HG03460 (cell line): ENCODE measurements around the gene CEP63.

Source experiments
- ATAC-seq: cut with Tn5 transposase; IDR thresholded peaks from one replicate; pipeline ENCODE4 v1.9.1; 2021; ENCODE audit not compliant: unreplicated experiment

CEP63 gene

DNA sequence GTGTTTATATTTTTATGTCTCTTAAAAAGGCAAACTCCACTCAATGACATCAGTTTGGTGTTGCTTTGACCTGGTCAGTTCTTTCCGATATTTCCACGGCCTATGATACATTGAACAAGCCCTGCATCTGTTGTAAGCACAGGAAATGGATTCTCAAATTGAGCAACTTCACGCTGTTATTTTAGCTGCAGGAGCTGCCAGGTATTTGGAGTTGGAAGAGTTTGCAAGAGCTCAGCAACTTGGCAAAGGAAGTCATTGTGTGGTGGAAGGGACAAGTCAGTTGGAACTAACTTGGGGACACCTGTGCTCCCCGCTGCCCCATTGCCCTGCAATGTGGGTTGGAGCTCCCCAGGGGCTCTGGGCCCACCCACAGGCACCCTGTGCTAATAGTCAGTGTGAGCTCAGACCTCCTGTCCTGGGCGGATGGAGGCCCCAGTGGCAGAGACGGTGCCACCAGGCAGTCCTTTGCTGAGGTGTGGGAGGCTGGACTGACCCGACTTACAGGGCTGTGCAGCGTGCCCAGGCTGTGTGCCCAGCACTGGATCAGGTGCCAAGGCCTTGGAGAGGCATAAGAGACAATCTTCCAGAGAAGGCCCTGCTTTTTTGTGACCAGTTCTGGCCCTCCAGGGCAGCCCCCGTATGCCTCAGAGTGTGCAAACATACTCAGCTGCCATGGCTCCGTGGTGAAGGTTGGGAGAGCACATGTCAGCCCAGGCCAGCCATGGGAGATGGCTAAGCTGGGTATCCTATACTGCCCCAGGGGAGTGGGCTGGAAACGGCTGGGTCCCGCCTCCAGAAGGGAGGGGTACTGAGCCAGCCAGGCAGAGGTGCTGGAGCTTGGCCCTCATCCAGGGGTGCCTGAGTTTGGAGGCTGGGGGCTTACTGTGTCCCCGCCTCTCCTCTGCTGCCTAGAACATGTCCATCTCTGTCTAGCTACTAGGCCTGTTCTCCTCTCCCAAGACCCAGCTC lies 121.5 kb downstream of the CEP63 start:
- no peak for ATAC-seq

DNA sequence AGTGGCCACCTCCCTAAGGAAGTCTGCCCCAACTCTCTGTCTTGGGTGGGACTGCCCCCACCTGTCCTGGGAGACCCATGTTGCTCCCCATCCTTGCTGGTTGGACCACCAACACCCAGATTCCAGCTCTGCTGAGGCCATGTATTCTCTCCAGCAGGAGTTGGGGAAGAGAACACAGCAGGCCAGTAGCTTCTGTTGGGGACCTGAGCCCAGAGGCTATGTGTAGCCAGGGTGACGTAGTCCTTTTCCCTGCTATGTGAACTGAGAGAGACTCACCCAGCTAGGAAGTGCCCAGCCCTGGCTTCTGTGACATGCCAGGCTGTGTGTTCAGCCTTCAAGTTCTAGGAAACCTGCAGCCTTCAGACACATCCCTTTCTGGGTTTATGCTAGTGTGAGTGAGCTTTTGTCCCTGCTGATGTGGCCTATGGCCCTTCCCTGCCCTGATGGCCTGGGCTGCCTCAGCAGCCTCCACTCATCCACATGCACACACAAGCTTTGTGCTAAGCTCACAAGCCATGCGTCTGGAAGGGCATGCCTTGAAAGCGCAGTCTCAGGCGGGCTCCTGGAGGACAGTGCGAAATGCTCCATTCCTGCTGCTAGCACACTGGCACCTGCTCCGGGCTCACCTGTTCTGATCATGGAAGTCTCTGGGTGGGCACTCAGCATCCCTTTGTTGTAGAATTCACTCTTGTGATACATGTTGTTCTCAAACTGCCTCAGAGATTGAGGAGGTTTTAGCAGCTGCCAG lies 122.3 kb downstream of the CEP63 start:
- no peak for ATAC-seq

DNA sequence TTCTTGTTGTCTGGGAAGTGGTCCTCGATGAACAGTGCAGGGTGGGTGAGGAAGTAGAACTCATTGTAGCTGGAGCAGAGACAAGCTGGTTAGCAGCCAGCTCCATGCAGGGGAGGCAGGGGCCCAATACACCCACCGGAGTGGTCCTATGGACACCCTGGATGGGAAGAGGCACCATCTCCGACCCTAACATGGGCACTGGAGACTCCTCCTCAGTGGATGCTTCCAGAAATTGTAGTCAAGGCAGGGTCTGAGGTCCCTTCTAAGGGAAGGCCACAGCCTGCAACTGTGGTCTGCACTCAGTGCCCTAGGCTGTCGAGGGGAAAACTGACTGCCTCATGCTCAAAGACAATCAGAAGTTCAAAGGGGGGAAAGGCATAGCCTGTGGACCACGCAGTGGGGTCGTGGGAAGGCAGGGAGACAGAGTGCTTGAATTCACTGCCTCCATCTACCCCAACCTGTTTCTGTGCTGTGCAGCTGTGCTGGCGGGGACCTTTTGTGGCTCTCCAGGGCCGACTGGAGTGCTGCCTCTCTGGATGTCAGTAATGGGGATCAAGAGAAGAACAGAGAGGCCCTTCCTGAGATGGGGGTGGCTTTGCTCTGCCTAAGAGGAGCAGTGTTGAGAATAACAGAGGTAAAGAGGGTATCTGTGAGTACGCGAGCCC lies 123.0 kb downstream of the CEP63 start:
- no peak for ATAC-seq

DNA sequence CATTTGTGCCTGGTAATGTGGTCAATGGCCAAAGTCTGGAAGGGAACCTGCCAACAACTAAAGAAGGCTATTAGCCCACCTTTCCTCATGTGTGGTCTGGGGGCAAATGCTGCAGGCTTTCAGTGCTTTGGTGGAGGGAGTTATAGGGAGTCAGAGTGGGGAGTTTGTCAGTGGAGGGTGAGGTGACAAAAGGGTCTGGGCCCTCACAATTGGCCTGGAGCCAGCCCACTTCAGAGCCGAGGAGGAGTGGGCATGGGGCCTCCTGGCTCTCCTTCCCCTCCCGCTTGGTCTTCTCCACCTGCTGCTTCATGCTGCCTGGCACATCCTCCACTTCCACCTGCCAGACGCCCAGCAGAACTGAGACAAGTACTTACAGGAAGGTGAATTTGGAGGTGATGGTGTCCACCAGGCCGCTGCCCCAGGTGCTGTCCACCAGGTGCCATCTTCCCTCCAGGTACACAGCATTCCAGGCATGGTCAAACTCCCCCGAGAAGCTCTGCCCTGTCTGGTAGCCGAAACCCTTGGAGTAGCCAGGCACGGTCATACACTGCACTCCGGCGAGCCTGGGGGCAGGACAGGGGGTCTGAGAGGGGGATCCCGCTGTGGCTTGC lies 124.1 kb downstream of the CEP63 start:
- ATAC-seq, result no peak

DNA sequence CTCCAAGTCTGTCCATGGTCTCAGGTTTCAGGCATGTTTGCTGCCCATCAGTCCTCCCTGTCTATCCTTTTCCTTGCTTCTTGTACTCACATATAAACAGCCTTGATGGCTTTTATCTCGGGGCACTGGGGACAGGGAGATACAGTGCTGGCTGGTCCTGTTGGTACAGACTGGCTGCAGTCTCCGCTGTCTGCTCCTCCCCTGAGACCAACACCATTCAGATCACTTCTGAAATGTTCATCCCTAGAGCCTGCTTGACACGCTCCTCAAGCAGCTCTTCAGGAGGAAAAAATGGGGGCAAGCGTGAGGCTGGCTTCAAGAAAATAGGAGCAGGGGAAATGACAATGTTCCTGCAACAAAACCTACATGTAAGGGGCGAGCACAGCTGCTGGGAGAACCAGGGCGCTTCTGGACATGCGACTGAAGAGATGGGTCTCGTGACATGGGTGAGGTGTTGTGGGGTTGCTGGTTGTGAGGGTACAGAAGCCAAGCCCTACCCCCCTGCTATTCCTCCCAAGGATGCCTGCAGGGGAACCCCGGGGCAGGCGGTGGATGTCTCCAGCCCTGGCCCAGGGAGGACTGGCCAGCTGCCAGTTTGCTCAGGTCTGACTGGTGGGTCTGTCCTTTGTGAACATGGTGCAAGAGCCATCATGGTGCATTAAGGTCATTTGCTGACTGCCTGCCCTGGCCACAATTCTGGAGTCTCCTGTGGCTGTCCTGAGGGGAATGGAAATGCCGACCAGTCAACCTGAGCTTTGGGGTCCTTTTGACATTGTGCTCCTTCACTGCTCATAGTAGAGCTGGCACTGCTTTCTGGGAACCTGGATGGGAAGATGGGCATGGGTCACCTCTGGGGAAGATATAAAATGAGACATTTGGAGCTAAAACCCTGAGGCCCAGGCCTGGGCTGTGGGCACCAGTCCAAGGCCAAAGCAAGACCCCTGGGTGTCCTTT lies 124.9 kb downstream of the CEP63 start:
- no peak for ATAC-seq

DNA sequence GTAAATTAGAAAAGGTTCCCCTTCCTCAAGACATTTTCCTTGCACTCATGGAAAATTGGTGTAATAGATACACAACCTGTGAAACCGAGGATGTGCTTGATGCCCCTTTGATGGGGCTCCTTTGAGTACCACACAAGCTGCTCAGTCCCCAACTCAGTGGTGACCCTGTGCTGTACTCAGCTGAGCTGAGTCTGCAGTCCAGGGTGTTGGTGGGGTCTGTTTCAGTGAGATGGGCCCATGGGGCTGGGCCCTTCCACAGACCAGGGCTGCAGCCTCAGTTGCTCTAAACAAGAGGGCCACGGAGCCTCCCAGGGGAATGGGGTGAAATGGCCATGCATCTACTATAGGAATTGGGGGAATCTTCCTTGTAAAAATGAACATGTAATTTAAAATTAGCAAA lies 125.7 kb downstream of the CEP63 start:
- no peak for ATAC-seq

DNA sequence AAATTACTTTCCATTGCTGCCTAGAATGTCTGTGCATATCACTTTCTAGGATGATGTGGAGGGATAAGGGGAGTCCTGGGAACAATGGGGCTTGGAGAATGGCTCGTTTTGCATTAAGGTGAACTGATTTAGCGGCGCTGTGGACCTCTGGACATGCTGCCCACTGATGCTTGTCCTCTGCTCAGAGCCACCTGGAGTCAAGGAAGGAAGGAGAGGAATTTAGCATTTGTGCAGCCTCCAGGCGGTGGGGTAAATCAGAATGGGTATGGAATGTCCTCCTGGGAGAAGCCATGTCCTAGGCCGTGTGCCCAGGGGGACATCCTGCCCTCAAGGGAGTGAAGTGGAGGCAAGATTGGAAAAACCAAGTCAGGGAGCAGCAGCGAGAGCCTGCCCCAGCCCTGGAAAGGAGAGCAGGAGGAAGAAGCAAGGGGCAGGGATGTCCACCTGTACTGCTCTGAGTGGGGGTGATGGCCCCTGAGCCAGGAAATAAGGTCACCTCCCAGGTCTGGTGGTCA lies 127.2 kb downstream of the CEP63 start:
- no peak for ATAC-seq

DNA sequence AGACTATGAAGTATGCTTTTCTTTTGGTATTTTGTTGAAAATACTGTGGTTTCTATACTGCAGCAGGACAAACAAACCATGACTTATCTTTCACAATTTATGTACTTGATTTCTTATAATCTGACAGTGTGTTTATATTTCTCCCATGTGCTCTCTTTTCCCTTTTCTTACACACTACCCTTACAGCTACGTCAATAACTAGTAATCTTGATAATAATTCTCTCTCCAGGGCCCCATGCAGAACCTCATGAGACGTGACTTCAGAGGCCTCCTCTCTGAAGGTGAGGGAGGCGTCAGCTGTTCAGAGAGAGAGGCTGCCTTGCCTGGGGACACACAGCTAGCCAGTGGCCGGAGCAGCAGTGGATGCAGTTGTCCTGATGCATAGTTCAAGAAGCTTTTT lies 129.1 kb downstream of the CEP63 start:
- ATAC-seq, result no peak

DNA sequence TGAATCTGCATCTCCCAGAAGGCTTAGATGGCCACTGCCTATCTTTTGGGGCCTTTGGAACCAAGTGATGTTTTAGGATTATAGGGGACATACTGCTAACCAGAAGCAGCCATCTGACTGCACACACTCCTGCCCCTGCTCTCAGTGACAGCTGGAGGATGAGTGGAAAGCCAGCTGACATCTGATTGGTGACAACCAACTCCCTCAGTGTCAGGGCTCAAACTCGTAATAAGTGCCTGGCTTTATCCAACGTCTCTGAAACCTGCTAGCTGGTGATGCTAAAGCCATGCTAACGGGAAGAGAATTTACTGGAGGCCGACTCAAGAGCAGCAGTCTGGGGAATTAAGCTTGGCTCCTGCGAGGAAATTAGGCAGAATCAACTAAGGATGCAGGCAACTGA lies 129.9 kb downstream of the CEP63 start:
- ATAC-seq, result no peak

DNA sequence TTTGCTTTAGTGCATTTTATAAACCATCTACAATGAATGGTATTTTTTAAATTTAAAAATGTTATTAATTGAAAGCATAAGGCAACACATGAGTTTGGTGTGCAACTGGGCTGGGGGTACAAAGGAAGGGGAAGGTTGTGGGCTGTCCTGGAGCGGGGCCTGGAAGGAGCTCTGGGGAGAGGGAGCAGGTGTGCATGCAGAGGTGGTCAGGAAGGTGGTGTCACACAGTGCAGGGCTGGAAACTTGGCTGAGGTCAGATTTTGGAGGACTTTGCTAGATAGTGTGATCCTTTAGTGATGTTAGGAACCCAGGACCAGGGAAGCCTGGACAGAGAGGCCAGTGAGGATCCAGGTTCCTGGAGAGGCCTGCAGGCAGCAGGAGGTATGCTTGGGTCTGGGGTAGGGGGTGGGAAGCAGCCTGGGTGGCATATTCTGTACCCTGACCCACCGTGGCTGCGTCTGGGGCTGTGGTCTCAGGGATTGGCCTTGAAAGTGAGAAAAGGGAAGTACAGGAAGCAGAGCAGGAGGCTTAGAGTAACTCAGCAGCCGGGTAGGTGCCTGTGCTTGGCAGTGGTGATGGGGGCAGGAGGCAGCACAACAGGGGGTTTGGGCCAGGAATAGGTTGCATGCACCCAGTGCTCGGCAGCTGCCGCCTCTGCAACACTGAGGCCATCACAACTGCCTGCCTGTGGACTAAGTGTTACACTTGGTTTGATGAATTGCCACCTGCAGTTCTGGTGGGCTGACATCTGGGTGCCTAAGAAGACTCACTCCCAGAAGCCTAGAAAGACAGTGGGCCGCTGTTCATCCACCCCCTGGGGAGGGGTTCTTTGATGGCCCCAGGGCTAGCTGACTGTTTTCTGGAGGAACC lies 132.0 kb downstream of the CEP63 start:
- ATAC-seq, result no peak

DNA sequence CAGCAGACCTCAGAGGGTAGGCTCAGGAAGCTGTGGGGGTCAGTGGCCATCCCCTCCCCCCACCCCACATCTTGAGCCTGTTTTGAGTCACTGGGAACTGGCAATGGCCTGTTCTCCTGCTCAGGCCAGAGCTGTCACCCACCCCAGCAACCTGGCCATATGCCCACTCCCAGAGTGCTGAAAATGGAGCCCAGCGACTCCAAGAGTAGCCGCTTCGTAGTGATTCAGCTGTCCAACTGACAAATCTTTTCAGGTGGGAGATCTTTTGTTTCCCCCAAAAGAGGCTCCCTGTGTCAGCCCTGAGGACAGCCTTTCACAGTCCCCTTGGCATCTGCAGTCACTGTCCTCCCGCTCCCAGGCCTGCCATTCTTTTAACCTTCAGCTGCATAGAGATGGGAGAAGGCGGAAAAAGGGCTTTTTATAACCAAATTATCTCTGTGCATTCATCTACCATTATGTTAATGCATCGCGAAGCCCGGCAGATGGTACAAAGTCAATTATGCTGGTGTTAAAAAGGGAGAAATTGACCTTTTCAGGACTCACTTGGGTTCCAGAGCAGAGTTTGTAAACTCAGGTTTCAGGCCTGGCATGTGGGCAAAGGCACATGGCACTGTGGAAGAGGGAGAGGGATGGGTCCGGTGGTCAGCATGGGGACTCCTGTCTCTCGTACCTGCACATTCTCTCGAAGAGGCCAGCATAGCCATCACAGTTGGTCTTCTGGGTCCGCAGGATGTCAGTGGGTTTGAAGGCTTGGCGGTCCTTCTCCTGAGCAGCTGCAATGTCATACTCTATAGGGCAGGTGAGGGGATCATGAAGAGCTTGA lies 132.8 kb downstream of the CEP63 start:
- no peak for ATAC-seq

DNA sequence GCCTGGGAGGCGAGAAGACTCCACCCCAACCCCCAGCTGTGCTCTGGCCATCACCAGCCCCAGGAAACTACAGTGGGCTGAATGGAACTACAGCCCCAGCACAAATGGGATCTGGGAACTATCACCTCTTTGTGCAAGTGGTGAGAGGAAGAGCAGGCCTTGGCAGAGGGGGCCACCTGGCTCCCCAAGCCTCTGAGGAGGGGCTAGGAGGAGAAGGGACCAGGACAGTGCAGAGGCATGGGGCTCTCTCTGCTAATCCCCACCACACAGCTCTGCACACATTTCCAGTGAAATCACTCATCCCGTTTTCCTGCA lies 133.4 kb downstream of the CEP63 start:
- no peak for ATAC-seq

DNA sequence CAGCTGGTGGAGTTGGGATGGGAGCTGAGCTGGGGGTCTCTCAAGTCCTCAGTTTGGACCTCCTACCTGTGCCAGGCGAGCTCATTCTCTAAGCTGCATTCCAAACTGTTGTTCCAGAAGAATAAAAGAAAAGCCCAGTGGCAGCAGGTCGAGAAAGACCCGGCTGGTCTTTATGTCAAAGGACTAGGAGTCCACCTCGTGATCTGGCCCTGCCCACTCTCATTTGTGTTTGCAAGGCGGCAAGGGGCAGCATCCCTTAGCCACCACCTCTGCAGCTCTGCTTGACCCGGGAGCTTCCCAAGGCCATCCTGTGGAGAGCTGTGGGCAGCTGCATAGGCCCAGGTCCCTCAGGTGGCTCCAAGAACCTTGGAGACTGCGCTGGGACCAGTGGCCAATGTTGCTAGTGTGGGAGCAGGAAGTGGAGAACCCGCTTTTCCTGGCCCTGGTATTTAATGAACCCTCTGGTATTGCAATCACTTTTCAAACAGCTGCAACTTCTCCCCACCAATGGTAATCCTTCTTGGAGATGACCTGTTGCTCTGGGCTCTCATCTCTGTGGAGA lies 134.1 kb downstream of the CEP63 start:
- no peak for ATAC-seq

DNA sequence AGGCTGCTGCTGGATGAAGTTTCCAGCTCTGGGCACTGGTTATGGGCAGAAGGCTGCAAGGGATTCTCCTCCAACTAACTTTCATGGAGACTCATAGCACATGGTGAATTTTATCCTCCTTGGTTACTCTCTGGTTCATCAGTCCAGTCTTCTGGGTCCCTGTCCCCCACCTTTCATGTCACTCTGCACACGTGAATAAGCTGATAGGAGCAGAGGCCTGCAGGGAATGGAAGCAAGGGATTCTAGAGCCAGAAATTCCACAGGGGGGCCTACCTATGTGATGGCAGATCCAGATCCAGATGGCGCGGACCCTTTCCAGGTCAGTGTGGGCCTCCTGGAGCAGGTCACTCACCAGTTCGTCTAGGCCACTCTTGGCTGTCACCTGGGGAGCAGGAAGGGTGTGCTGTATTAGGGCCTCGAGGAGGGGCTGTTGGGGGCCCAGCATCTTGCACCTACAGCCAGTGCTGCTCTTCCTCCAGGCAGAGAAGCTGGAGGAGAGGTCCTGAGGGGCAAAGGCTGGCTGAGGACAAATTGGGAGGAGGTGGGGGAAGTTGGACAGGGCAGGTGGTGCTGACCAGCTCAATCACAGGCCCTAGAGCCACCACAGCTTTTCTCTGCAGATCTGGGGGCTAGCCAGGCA lies 134.7 kb downstream of the CEP63 start:
- ATAC-seq, result no peak

DNA sequence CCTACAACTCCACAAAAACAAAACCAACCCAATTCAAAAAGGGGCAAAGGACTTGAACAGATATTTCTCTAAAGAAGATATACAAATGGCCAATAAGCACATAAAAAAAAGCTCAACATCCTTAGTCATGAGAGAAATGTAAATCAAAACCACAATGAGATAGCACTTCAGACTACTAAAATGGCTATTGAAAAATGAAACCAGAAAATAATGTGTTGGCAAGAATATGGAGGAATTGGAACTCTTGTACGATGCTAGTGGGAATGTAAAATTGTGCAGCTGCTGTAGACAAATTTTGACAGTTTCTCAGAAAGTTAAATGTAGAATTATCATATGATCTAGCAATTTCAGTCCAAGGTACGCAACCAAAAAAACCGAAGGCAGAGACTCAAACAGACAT lies 136.0 kb downstream of the CEP63 start:
- no peak for ATAC-seq

DNA sequence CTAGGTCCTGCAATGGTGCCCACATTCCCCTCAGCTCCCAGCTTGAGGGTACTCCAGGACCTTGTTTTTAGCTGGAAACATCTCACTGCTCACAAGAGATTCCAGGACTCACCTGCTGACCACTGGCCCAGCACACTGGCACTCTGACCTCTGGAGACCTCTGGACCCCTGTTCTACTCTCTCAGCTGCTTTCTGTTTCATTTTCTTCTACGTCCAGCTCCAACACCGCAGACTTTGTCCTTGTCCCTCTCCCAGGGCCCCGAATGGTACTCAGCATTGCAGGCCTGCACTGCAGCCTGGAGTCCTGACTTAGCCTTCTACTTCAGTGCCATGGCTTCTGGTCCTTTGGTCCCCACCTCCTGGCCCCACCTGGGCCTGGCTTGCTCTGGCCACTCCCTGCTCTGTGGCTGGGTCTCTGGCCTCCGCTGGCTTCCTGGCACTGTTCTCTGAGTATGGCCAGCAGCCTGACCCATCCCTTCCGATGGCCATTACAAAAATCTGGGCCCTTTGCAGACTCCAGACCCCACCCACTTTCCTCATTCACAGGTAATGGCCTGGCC lies 137.0 kb downstream of the CEP63 start:
- no peak for ATAC-seq

DNA sequence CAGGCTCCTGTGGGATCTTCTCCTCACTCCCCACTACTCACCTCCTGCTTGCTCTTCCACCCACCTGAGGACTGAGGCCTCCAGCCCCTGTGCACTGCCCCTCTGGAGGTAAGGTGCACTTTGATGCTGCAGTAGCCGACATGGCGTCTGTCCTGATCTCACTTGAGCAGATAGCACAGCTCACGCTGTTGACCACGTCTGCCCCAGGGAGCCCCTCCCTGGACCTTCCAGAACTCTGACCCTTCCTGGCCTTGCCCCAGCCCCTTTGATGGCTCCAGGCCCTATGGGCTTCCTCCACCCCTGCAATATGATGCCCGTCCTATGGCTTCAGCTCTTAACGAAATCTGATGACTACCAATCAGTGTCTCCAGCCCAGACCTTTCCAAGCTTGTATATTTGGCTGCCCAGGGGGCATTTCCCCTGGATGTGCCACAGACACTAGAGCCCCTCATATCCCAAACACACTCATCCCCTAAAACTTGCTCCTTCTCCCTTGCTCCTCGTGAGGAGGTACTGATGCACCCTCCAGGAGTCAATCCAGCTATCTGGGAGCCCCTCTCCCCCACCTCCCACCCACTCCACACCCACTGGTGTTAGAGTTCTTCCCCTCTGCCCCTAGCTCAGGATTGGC lies 137.9 kb downstream of the CEP63 start:
- ATAC-seq, result no peak
